ENCODE results near the gene MTMR3.

- no peak for TF ChIP-seq CTCF (IDR thresholded peaks at IDR 0.05)
- no peak for TF ChIP-seq ZFX (IDR thresholded peaks at IDR 0.05; ENCODE audit: borderline replicate concordance)
Measured at GRCh38 chr22:29842172-29842571, 40.8 kb upstream of the MTMR3 start.

Data from 22Rv1 (cell line).